NCI-H146 (cell line): Measurements from ENCODE around the gene ERN1.

ENCODE experiments used
- DNase-seq: peaks from one replicate; lab custom pipeline; 2025; lab: John Stamatoyannopoulos, UW

ERN1 gene

DNA sequence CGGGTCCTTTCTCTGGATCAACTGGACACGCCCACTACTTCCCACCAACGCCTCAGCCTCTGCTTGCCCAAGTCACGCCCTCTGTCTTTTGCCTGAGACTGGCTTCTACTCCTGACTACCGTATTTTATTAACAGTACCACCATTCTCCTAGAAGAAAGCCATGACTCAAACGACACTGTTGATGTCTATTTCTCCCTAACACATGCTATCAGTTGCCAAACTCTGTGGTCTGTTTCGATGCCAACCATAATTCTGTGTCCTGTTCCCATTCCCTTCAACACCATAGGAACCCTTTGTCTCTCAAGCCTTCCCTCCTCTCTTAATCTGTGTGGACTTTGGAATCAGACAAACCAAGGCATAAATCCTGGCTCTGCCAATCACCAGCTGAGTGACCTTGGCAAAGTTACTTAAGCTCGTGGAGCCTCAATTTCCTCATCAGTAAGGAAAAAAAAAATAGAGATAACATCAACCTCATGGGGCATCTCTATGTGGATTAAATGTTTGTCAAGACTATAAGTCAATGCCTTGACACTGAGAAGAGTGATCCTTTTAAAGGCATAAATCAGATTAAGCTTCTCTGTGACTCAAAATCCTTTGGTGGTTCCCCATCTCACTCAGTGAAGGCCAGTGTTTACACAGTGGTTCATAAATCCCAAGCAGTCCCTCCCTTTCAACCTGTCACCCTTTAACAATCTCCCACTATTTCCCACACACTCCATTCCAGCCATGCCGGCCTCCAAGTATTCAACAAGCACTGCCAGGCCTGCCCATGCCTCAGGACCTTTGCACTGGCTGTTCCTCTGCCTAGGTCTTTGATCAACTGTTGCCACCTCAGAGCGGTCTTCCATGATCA is 45.6 kb downstream of the ERN1 start:
- DNase-seq: peak; percentile 8

DNA sequence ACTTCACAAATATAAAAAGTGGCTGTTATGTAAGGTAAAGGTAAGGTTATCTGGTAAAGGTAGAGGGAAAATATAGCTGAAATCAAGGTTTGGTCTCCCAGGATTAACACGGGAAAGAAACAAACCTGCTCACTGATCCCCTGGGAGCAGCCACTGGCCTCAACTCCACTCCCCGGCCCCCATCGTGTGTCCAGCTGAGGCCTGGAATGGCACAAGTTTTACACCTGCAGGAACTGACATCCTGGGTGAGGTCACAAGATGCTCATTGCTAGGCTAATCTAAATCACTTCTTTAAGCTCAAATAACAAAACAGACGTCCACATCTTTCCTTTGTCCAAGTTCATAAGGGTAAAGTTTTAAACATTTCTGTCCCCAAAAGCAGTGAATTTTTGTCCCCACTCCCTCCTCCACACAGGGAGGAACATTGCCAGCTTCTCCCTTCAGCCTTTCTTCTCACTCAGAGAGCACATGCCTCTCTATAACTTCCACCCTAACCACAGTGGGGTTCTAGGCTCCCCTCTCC is 46.3 kb downstream of the ERN1 start:
- DNase-seq: peak; percentile 11

DNA sequence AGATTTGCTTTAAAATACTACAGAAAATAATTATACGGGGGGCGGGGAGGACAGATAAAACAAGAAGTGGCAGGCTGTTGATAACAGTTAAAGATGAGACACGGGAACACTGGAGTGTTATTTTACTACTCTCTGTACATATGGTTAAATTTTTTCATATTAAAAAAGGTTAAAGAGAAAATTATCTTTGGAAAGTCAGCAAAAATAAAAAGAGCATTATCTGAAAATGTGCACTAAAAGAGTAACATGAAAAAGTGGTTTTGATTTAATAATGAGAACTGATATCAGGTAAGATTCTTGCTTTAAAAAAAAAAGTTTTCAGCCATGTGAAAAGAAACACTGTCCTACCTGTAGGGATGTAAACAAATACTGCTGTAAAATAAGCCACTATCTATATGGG is 46.9 kb downstream of the ERN1 start:
- no peak for DNase-seq

DNA sequence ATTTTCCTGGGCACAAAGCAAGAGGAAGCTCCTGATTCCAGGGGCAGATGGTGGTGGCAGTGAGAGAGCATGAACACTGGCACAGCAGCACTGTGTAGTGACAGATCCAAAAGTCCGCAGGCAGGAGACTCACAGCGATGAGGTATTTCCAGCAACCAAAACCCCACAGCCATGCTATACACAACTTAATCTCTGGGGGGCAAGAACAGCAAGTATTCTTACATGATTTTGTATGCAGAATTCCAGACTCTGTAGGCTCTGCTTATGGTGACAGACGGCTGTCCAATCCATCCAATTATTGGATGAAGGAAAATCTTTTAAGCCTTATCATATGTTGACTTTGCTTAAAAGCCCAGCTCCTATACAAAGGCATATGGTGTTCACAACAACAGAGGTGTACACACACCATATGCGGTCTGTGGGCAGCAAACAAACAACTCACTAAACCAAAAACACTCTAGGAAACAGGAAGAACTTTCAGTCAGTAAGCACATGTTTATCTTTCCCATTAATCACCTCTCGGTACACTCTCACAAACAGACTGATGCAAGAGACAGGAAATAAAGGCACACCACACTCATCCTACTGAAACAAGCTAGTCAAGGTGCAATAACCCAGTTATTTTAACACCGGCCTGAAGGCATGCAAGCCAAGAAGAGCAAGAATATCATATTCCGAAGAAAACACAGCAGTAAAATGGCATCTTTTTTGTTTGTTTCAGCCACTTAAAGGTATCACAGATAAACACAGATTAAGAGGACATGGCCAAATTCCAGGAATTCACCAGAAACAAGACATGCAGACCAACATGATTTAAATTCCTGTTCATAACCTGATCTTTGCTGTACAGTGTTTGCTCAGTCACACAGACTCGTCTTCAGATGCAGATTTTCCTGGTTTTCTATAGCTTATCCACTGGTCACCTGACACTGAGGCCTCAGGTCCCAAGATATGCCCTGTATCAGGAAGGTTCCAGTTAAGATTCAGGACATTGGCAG is 47.8 kb downstream of the ERN1 start:
- DNase-seq: peak; percentile 78

DNA sequence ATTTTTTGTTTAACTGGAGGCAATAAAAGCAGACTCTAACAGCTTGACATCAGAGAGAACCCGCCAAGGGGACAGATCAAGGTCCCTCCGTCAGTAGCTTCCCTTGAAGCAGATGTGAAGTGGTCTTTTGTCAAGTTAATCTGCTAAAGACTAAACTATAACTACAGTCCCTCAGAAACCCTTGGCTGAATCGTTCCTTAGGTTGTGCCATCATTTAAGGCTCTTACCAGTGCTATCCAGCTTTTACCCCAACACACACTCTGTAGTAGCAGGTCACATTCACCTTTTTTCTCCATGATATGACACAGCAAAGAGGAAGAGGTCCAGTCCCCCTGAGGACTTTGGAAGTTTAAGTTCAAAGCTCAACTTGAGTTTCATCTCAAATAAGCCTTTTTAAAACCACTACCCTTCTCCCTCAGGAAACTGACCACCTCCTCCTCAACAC is 49.7 kb downstream of the ERN1 start:
- no peak for DNase-seq

DNA sequence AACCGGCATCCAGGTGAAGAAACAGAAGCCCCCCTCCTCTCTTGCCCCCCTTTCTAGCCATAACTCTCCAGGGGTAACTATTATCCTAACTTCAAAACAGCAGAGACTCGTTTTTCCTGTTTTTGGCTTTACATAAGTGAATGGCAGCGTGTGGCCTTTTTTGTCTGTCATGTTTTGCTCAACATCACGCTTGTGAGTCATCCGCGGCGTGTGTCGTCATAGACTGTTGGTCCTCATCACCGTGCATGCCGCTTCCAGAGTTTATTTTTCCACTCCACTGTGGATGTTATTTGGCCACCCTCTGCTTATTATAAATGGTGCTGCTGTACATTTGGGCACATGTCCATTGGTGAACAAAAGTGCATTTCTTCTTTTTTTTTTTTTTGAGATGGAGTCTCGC is 52.6 kb downstream of the ERN1 start:
- DNase-seq: peak; percentile 20

DNA sequence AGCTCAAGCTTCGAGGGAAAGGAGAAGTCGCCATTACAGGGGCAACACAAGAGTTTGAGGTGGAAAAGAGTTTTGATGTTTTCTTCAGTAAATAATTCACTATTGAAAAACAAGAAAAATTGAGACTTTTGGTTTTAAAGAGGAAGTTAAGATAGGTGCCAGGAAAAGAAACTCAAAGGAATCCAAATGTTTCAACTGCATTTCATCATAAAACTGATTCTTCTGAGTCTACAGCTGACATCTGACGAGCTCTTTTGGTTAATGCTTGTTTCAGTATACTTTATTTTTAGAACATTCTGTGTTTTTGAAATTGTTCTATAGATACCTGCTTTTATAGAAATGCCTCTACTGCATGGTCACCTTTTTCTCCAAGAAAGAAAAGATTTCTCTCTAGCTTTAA is 54.0 kb downstream of the ERN1 start:
- DNase-seq: no peak

DNA sequence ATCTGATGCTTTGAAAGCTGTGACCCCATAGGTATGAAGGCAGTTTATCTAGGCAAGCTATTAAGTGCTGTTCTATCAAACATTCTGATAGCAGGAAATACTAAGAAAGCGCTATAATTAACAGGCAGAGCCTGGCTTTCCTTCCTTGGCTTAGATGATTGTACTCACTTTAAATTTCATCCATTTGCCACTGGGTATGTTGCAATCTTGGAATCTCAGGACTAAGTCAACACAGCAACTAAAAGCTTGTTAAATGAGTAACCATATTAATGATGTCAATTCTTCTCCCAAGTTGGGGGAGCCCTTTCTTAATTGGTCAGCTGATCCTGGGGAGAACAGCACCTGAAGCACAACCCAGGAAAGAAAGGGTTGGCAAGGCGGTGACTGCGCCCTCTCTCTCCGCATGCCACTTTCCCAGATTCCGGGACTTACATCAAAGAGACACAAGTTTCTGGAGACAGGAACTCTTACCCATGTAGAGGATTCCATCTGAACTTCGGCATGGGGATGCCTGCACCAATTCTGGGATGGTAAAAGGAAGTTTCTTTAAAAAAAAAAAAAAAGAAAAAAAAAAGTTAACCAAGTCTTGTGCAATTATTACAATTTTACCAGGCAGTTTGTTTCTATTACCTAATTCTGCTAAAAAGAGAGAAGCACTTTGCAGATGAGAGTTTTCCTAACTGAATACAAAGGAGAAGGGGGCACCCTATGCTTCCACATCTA is 55.1 kb downstream of the ERN1 start:
- DNase-seq: no peak

DNA sequence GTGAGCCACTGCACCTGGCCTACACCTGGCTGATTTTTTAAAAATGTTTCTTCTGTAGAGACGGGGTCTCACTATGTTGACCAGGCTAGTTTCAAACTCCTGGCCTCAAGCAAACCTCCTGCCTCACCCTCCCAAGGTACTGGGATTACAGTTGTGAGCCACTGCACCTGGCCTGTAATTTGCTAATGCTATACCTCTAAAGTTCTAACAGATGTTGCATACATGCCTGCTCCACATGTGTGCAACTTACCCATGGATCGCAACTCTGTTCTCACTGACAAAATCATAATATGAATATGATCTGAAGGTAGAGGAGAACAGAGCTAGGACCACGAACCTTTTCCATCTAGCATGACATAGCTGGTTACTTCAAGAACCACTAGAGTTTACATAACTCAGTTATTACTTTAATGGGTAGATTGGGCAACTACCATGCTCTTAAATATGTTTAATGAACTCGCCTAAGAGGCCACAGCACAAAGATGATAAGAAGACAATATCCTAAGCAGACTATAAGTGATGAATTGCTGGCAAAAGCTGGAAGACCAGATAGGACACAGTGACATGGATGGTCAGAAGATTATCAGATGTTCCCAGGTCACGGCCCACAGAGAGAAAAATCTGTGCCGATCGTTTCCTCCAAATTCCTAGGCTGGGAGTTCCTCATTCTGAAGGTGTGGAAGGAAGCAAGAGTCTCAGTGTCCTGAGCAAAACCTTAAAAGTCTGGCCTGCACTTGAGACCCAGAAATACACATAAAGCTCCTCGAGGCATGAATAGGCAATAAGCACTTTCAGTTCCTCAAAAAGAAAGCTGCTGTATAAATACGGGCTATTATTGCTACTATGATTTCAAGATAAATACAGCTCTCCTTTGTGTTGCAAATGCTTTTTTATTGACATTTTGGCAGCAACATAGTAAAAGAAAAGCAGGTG is 55.9 kb downstream of the ERN1 start:
- DNase-seq: peak; percentile 93

DNA sequence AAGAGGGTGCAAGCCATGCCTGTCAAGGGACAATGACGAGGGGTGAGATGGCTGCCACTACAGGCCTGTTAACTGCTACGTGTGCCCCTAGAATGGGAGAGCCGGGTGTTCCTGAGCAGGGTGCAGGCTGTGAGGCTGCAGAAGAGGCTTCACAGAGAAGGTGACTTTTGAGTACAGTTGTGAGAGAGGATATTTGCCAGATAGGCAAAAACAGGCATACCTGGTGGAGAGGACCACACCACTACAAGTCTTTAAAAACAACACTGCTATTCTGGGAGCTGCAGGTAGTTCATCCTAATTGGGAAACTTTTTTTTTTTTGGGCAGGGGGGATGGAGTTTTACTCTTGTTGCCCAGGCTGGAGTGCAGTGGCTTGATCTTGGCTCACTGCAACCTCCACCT is 58.8 kb downstream of the ERN1 start:
- DNase-seq: no peak

DNA sequence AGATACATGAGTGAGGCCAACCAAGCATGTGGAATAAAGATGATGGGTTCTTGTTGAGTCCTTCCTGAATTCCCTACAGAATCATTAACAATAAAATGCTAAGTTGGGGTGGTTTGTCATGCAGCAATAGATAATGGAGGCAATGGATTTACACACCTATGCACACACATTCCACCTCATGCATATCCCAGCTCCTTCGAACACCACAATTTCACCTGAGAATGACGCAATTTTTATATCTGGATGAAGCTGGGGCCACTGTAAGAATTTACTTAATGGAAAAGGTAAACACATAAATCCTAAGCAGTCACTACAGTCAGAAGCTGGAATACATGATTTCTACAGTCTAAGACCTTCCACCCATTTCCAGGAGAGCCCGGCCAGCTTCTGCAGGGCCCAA is 59.7 kb downstream of the ERN1 start:
- DNase-seq: no peak

DNA sequence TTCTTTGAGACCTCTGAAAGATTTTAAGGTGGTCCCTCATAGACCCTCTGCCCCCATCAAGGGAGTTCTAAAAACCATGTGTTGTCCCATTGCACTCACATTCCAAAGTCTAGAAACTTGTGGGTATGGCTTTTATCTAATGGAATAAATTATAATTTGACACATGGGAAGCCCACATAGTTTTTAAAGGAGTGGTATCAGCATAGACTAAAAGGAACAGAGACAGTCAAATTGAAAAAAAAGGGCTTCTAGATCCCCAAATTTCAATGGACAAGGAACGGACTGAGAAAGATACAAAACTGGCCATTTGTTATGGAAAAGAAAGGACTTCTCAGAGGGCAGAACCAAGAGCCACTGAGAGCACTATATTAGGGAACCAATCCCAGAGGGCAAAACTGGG is 60.8 kb downstream of the ERN1 start:
- no peak for DNase-seq

DNA sequence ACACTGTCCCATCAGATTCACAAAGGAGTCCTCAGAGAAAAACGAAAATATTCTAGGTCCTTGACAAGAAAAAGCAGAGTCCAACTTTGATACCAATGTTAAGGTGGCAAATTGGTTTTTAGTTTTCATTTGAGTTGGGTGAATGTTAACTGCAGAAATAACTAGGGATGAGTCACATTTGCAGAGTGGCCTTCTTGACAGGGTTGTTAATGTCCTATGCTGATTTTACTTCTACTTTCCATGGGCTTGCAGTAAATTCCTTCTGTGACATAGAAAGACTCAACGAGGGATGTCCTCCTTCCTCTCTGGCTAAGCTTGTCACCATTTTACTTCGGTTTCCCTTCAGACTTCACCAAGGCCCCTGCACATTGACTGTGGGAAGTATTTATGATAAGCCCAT is 62.3 kb downstream of the ERN1 start:
- DNase-seq: no peak

DNA sequence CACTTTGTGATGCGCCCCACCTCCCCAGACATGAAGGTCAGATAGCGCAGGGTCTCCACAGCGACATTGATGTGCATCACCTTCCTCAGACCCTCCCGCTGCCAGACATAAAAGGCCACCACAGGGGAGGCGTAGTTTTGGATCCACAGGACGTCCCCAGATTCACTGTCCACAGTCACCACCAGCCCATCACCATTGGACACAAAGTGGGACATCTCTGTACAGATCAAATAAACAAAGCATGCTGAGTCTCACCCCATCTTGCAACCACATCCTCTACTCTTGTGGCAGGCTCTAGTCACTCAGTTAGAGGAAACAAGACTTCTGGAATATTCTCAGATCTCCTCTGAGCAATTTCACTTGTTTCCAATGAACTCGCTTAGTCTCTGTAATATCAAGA is 63.2 kb downstream of the ERN1 start:
- DNase-seq: no peak

DNA sequence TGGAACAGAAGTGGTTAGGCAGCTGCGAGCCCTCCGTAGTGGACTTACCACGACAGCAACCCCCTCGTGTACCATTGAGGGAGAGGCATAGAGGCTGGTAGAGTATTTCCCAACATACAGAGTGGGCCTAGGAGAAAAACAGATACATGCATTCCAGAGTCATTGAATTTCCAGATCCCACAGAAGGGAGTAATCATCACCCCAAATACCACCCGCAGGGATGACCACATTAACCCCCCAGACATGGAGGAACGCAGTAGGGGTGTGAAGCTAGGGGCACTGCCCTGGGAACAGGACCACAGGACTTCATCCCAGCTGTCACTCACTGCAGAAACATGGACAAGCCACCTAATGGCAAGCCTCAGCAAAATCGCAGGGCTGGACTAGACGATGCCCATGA is 64.8 kb downstream of the ERN1 start:
- DNase-seq: no peak

DNA sequence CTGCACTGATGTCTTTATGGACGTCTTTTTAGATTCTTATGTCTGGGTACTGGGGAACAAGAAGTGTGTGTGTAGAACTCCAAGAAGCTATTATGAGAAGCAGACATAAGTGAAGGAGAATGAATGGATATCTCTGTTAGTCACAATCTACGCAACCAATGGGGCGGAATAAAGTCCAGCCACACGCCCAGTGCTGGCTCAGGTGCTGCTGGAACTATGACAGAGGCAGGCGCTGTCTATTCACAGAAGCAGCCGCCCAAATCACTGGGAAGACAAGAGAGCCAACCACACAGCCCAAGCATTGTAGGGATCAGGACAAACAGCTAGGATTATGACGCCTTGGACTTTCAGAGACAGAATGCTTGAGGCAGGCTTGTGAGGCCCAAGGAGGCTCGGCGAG is 65.6 kb downstream of the ERN1 start:
- DNase-seq: no peak

DNA sequence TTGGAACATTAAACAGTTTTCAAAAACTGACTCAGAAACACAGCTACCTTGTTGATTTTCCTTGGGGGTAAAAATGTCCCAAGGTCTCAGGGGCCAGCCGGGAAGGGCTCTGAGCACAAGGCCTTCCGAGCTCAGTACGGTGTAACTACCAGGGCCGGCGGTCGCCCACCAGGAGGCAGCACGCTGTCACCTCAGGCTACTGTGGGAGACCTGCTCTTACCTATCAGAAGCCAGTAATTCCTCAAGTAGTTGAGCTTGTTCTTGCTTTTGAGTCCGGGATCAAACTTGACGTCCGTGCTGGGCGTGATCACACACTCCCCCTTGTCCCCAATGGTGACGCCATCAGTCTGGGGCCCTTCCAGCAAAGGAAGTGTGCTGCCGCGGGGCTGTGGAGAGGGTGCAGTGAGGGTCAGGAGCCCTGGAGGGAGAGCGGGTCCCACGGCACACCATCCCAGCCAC is 66.1 kb downstream of the ERN1 start:
- peak; percentile 23 for DNase-seq

DNA sequence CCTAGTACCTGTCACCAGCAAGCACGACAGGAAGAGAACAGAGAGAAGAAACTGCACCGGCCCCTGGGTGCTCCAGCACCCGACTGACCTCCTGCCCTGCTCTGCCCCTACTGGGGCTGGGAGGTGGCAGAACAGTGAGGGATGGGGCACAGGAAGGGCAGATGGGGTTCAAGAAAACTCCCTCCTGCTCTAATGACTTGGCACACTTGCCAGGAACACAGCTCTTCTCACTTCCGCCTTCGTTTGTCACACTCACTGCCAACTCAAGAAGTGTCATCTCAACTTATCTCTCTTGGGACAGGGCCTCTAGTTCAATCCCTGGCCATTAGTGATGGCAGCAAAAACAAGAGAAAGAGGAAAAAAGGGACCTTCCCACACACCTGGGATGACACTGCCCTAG is 66.9 kb downstream of the ERN1 start:
- no peak for DNase-seq

DNA sequence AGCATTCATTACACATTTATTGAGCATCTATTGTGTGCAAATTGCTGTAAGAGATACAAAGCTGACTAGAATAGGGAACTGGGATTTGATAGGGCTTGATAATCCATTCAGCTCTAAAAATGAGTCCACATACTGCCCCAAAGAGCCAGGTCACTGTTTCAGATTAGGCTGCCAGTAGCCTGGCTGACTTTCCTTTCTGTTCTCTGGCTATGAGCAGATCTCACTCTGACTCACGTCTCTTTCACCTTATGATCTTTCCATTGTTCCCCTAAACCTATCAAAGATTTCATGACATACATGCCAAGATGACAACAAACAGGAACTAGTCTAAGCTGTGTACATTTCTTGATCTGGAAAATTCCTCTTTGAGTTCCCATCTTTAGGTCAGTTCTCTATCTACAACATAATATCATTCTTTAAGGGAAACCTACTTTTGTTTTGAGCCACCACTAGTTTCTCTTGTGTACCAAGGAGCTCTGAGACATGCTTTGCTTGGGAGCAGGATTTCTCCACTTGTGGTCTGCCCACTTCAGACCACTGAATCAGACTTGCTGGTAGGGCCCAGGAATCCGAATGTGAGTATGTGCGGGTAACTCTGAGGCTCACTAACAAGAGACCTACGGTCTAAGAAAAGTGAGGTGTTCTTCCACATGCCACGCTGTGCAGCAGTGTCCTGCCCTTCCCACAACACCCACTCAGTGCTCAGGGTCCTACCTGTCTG is 68.6 kb downstream of the ERN1 start:
- DNase-seq: no peak

DNA sequence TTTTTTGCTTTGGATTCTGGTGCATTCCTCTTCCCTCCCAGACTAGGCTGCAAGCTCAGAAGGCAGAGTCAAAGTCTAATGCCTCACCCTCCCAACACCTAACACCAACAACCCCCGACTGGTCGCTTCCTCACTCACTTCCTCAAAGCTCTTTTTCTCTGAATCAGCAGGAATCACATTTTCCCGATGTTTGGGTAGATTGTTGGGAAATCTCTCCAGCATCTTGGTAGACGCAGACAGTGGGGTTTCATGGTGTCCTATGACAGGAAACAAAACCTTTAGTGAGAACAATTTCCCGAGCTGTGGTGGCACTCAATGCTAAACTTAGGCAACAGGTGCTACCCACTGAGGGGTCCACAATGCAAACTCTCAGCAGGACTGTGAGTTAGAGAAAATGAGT is 69.6 kb downstream of the ERN1 start:
- no peak for DNase-seq
